NCI-H128 (cell line): ENCODE results near the gene MSANTD2.

Source experiments
- DNase-seq: peaks from one replicate; lab custom pipeline; 2025; ENCODE audit not compliant: unreplicated experiment; lab: John Stamatoyannopoulos, UW

The MSANTD2 gene

GRCh38 chr11:124737638-124738305 is 62.4 kb downstream of the MSANTD2 start:
- no peak for DNase-seq

- DNase-seq = no peak
Observed at GRCh38 chr11:124736736-124737135, 63.5 kb downstream of the MSANTD2 start.

GRCh38 chr11:124732230-124732629 is 68.0 kb downstream of the MSANTD2 start:
- DNase-seq = no peak

GRCh38 chr11:124729571-124729970 is 70.6 kb downstream of the MSANTD2 start:
- DNase-seq = no peak

- DNase-seq = no peak
Observed at GRCh38 chr11:124728134-124728533, 72.1 kb downstream of the MSANTD2 start.

- DNase-seq = no peak
Observed at GRCh38 chr11:124727474-124727873, 72.7 kb downstream of the MSANTD2 start.

GRCh38 chr11:124725719-124726105 is 74.5 kb downstream of the MSANTD2 start:
- DNase-seq = no peak

- no peak for DNase-seq
Observed at GRCh38 chr11:124724979-124725718, 75.1 kb downstream of the MSANTD2 start.

GRCh38 chr11:124722176-124722575 is 78.0 kb downstream of the MSANTD2 start:
- no peak for DNase-seq

- DNase-seq = no peak
Observed at GRCh38 chr11:124719534-124719933, 80.7 kb downstream of the MSANTD2 start.

GRCh38 chr11:124718801-124719200 is 81.4 kb downstream of the MSANTD2 start:
- DNase-seq = no peak

- DNase-seq = no peak
Observed at GRCh38 chr11:124717786-124718651, 82.2 kb downstream of the MSANTD2 start.

- no peak for DNase-seq
Observed at GRCh38 chr11:124717421-124717785, 82.8 kb downstream of the MSANTD2 start.

GRCh38 chr11:124716591-124716990 is 83.6 kb downstream of the MSANTD2 start:
- DNase-seq = no peak
